Trophoblast cell (in vitro differentiated cells and primary cell): ENCODE results near the gene GLTP.

Experiments used
- DNase-seq, 2 donors: peaks; one replicate each; pipeline ENCODE4 v3.0.0-alpha.2; 2016
- H2AFZ ChIP-seq: 2 replicates; pipeline ENCODE4 v1.6.1; 2013; ENCODE audit warnings: low read length, moderate library complexity, mild to moderate bottlenecking; ENCODE audit not compliant: insufficient read depth, poor library complexity
- H2AK5ac ChIP-seq: 2 replicates; pipeline ENCODE4 v1.6.1; 2013; ENCODE audit warnings: mild to moderate bottlenecking, low read length
- H2BK120ac ChIP-seq: 2 replicates; pipeline ENCODE4 v1.6.1; 2013; ENCODE audit warnings: low read length, mild to moderate bottlenecking, moderate library complexity; ENCODE audit not compliant: insufficient read depth, poor library complexity
- H2BK12ac ChIP-seq: 2 replicates; pipeline ENCODE4 v1.6.1; 2013; ENCODE audit warnings: mild to moderate bottlenecking, low read length, moderate library complexity
- H2BK5ac ChIP-seq: 2 replicates; pipeline ENCODE4 v1.6.1; 2013; ENCODE audit warnings: low read length, low read depth, moderate library complexity, mild to moderate bottlenecking; ENCODE audit not compliant: poor library complexity
- H3K14ac ChIP-seq: 2 replicates; pipeline ENCODE4 v1.6.1; 2013; ENCODE audit warnings: mild to moderate bottlenecking, low read length
- H3K18ac ChIP-seq: 2 replicates; pipeline ENCODE4 v1.6.1; 2013; ENCODE audit warnings: mild to moderate bottlenecking, low read length
- H3K23ac ChIP-seq: 2 replicates; pipeline ENCODE4 v1.6.1; 2013; ENCODE audit warnings: low read length
- H3K27ac ChIP-seq: 2 replicates; pipeline ENCODE4 v1.5.1; 2013; ENCODE audit warnings: low read depth, mild to moderate bottlenecking, inconsistent platforms, low read length, moderate library complexity
- H3K27me3 ChIP-seq: 2 replicates; pipeline ENCODE4 v1.6.1; 2013; ENCODE audit warnings: inconsistent platforms, mild to moderate bottlenecking, low read length, moderate library complexity; ENCODE audit not compliant: insufficient read depth
- H3K36me3 ChIP-seq, 2 experiments: 1 replicate in 1 of 2; 2 replicates in 1 of 2; pipeline ENCODE4 v1.6.1; 2013; ENCODE audit warnings: low read length in 2 of 2, mild to moderate bottlenecking in 2 of 2, moderate library complexity in 1 of 2; ENCODE audit not compliant: insufficient read depth in 2 of 2, control insufficient read depth in 1 of 2
- H3K4ac ChIP-seq: 2 replicates; pipeline ENCODE4 v1.6.1; 2013; ENCODE audit warnings: low read depth, mild to moderate bottlenecking, low read length, moderate library complexity
- H3K4me1 ChIP-seq, 2 experiments: 1 replicate in 1 of 2; 2 replicates in 1 of 2; pipeline ENCODE4 v1.6.1; 2013; ENCODE audit warnings: low read length in 2 of 2, mild to moderate bottlenecking in 2 of 2, moderate library complexity in 1 of 2; ENCODE audit not compliant: insufficient read depth in 2 of 2, control insufficient read depth in 1 of 2
- H3K4me2 ChIP-seq: 2 replicates; pipeline ENCODE4 v1.6.1; 2013; ENCODE audit warnings: inconsistent platforms, mild to moderate bottlenecking, low read length, moderate library complexity
- H3K4me3 ChIP-seq: 2 replicates; pipeline ENCODE4 v1.5.1; 2013; ENCODE audit warnings: mild to moderate bottlenecking, low read depth, low read length, inconsistent platforms
- H3K79me1 ChIP-seq: one replicate; pipeline ENCODE4 v1.6.1; 2013; ENCODE audit warnings: low read length
- H3K79me2 ChIP-seq: 2 replicates; pipeline ENCODE4 v1.6.1; 2013; ENCODE audit warnings: low read length, mild to moderate bottlenecking; ENCODE audit not compliant: control insufficient read depth, insufficient read depth, poor library complexity
- H3K9ac ChIP-seq: 2 replicates; pipeline ENCODE4 v1.6.1; 2013; ENCODE audit warnings: mild to moderate bottlenecking, low read length
- H3K9me3 ChIP-seq: 2 replicates; pipeline ENCODE4 v1.6.1; 2013; ENCODE audit warnings: low read depth, mild to moderate bottlenecking, control low read depth, inconsistent platforms, low read length; ENCODE audit not compliant: insufficient read depth
- H4K12ac ChIP-seq: 2 replicates; pipeline ENCODE4 v1.6.1; 2013; ENCODE audit warnings: low read depth, mild to moderate bottlenecking, low read length, moderate library complexity
- H4K8ac ChIP-seq: 2 replicates; pipeline ENCODE4 v1.6.1; 2013; ENCODE audit warnings: low read depth, mild to moderate bottlenecking, low read length, moderate library complexity
- H4K91ac ChIP-seq: one replicate; pipeline ENCODE4 v1.6.1; 2013; ENCODE audit warnings: low read depth, mild to moderate bottlenecking, low read length, moderate library complexity
- WGBS: extraction: QIAGEN DNeasy Blood & Tissue Kit; methylation state at CpG from one replicate; pipeline ENCODE4 v1.1.7; 2013; ENCODE audit warnings: missing lambda C conversion rate; ENCODE audit not compliant: insufficient read length, insufficient coverage; ENCODE audit errors: extremely low coverage; 5-methylcytosine and 5-hydroxymethylcytosine counted together

The GLTP gene

DNA sequence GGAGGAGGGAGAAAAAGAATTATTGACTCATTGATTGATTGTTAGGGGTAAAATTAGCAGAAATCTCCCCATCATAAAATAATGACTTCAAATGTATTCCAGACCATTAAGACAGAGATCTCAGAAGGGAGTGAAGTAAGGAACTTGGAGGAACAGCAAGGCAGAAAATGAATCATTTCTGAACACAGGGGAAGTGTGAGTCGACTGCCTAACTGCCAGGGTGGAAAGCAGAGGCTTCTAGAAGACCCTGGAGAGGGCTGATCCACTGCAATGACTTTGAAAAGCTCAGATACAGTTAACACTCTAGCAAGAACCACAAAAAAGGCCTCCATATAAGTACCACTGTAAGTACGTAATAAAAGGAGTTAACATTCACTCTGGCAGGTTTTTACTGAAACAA, 9.7 kb downstream of the GLTP start:
- Histone ChIP-seq H3K36me3 (no peaks in the 10 kb centered on the region), H3K4me1 (peaks cover 11% of the 10 kb centered on the region in 2 experiments)
- DNase-seq: no peak

GRCh38 chr12:109868182-109869051, 11.9 kb downstream of the GLTP start:
- peak in 1 of 2 donors; percentile 63 for DNase-seq
- H4K8ac ChIP-seq: peak overlapping the region; percentile 30
- no peak overlapping the region for H2AK5ac ChIP-seq
- peaks cover 20% of the 10 kb centered on the region in 2 experiments for H3K4me1 ChIP-seq
- no peaks in the 10 kb centered on the region for H3K27me3 ChIP-seq
- peak overlapping the region; percentile 16 for H2BK120ac ChIP-seq
- WGBS: no CpG with 5 or more reads among the region's 9 CpGs
- no peak overlapping the region for H3K14ac ChIP-seq
- H3K36me3 ChIP-seq: no peaks in the 10 kb centered on the region
- peaks cover 12% of the 10 kb centered on the region for H3K79me1 ChIP-seq
- H3K9ac ChIP-seq: no peak overlapping the region
- no peak overlapping the region for H3K4me2 ChIP-seq
- H3K4ac ChIP-seq: no peak overlapping the region
- H2BK5ac ChIP-seq: no peak overlapping the region
- H3K27ac ChIP-seq: no peak overlapping the region
- peaks cover 4% of the 10 kb centered on the region for H3K79me2 ChIP-seq
- no peaks in the 10 kb centered on the region for H3K9me3 ChIP-seq
- peak overlapping the region; percentile 56 for H4K91ac ChIP-seq
- no peak overlapping the region for H2BK12ac ChIP-seq
- H4K12ac ChIP-seq: no peak overlapping the region
- H3K18ac ChIP-seq: peak overlapping the region; percentile 39
- no peak overlapping the region for H3K23ac ChIP-seq
- no peak overlapping the region for H2AFZ ChIP-seq
- H3K4me3 ChIP-seq: no peak overlapping the region

More for the DNA sequence above, 9.7 kb downstream of the GLTP start:
- no peak overlapping the region for H2BK120ac ChIP-seq
- no peak overlapping the region for H3K4me3 ChIP-seq
- no peak overlapping the region for H3K9ac ChIP-seq
- H2BK12ac ChIP-seq: no peak overlapping the region
- no peak overlapping the region for H2AFZ ChIP-seq
- no peak overlapping the region for H4K91ac ChIP-seq
- H3K4me2 ChIP-seq: no peak overlapping the region
- H3K14ac ChIP-seq: no peak overlapping the region
- peaks cover 2% of the 10 kb centered on the region for H3K79me2 ChIP-seq
- H3K4ac ChIP-seq: no peak overlapping the region
- H4K8ac ChIP-seq: no peak overlapping the region
- no peak overlapping the region for H2BK5ac ChIP-seq
- no peak overlapping the region for H3K18ac ChIP-seq
- peaks cover 5% of the 10 kb centered on the region for H3K79me1 ChIP-seq
- no peaks in the 10 kb centered on the region for H3K9me3 ChIP-seq
- no peaks in the 10 kb centered on the region for H3K27me3 ChIP-seq
- H3K23ac ChIP-seq: no peak overlapping the region
- no peak overlapping the region for H2AK5ac ChIP-seq
- WGBS: no CpG with 5 or more reads among the region's 2 CpGs
- no peak overlapping the region for H4K12ac ChIP-seq
- no peak overlapping the region for H3K27ac ChIP-seq

GRCh38 chr12:109864916-109865315, 15.4 kb downstream of the GLTP start:
- no peak overlapping the region for H4K8ac ChIP-seq
- H4K12ac ChIP-seq: no peak overlapping the region
- H3K79me2 ChIP-seq: peaks cover 4% of the 10 kb centered on the region
- no peak overlapping the region for H3K4ac ChIP-seq
- H3K27me3 ChIP-seq: no peaks in the 10 kb centered on the region
- H3K4me1 ChIP-seq: peaks cover 10 to 12% of the 10 kb centered on the region in 2 experiments
- peak overlapping the region; percentile 40 for H3K4me2 ChIP-seq
- H3K23ac ChIP-seq: no peak overlapping the region
- DNase-seq: peak; percentile 53 to 89
- H3K9me3 ChIP-seq: peaks cover 2% of the 10 kb centered on the region
- no peak overlapping the region for H3K9ac ChIP-seq
- H2BK120ac ChIP-seq: no peak overlapping the region
- peak overlapping the region; percentile 76 for H3K27ac ChIP-seq
- no peak overlapping the region for H3K18ac ChIP-seq
- no peak overlapping the region for H2AK5ac ChIP-seq
- H4K91ac ChIP-seq: no peak overlapping the region
- H3K36me3 ChIP-seq: peaks cover 0 to 4% of the 10 kb centered on the region in 2 experiments
- no peak overlapping the region for H2BK12ac ChIP-seq
- H2AFZ ChIP-seq: no peak overlapping the region
- no peak overlapping the region for H3K14ac ChIP-seq
- no peak overlapping the region for H3K4me3 ChIP-seq
- H3K79me1 ChIP-seq: peaks cover 10% of the 10 kb centered on the region
- no peak overlapping the region for H2BK5ac ChIP-seq
- no CpG with 5 or more reads among the region's 3 CpGs for WGBS

DNA sequence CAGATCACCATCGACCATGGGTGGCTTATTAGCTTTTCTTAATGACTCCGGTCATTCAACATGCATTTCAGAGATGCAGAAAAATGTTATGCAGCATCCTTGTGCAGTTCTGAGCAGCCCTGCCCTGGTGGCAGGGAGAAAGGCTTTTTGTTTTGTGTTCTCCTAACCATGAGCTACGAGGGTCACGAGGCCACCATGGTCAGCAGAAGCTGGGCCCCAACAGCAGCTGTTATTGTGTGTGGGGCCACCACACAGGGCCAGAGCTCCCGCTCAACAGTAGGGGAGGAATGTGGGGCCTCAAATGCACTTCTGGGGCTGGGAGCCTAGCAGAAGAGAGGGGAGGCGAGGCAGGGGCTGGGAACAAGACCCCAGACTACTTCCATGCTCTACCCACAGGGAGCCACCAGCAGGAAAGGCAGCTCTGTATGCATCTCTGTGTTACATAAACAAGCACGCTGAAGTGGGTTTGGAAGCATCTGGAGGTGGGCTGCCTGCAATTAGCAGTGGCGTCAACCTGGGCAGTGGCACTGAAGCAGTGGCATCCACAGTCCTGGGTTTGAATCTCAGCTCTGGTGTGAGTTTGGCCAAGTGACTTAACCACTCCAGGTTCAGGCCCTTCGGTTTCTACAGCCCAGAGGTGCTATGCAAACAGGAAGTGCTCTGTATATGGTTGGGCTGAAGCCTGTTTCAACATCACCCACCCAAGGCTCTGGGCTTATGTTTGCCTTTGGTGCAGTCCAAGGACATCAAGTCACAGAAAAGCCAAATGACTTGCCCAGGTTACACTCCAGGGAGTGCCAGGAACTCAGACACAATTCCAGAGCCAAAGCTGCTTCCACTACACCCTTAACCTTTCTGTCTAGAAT, 16.3 kb downstream of the GLTP start:
- no CpG with 5 or more reads among the region's 9 CpGs for WGBS
- Histone ChIP-seq H3K23ac (no peak overlapping the region), H4K12ac (no peak overlapping the region), H3K79me1 (peaks cover 10% of the 10 kb centered on the region), H2AK5ac (peak overlapping the region; percentile 61), H3K79me2 (peaks cover 4% of the 10 kb centered on the region), H3K4me1 (peaks cover 10 to 12% of the 10 kb centered on the region in 2 experiments), H3K9ac (no peak overlapping the region), H3K18ac (peak overlapping the region; percentile 62), H2BK5ac (peak overlapping the region; percentile 29), H3K4me3 (no peak overlapping the region), H3K36me3 (peaks cover 0 to 4% of the 10 kb centered on the region in 2 experiments), H2BK12ac (peak overlapping the region; percentile 72), H3K27ac (peak overlapping the region; percentile 51), H3K4me2 (peak overlapping the region; percentile 12), H4K8ac (peak overlapping the region; percentile 44), H3K27me3 (no peaks in the 10 kb centered on the region), H3K14ac (peak overlapping the region; percentile 54), H4K91ac (peak overlapping the region; percentile 77), H3K4ac (no peak overlapping the region), H2AFZ (peak overlapping the region; percentile 37), H3K9me3 (peaks cover 2% of the 10 kb centered on the region), H2BK120ac (peak overlapping the region; percentile 52)
- DNase-seq: peak; percentile 32 to 58
